HG03280 (cell line): ENCODE measurements around the gene CD247.
"Not testable (repeated sequence)": the region's sequence is repeated elsewhere in the genome, so short reads cannot be mapped to it uniquely, and the experiment has no call there.

ENCODE experiments used
- ATAC-seq: cut with Tn5 transposase; IDR thresholded peaks from one replicate; pipeline ENCODE4 v1.9.1; 2021; ENCODE audit warnings: mild to moderate bottlenecking, moderate library complexity; ENCODE audit not compliant: unreplicated experiment

The CD247 gene

DNA sequence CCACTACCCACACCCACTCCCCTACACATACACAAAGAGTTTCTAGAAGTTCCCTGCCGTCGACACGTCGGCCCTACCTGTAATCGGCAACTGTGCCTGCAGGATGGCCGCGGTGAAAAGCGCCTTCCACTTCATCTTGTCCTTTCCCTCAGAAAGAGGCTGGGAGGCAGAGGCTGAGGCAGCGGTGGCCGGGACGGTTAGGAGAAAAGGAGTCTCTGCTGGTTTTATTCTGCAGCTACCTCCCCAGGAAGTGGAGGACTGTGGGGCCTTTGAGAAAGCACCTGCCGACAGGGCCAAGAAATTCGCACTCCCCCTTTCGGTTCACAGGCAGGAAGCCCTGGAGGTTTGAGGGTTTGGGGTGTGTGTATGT lies at the start of gene CD247:
Gene CD247 (minus strand): TSS at position 199 of the 370 bp plus-strand sequence. CDS start 64 bp downstream, at position 135.
- ATAC-seq = no peak

DNA sequence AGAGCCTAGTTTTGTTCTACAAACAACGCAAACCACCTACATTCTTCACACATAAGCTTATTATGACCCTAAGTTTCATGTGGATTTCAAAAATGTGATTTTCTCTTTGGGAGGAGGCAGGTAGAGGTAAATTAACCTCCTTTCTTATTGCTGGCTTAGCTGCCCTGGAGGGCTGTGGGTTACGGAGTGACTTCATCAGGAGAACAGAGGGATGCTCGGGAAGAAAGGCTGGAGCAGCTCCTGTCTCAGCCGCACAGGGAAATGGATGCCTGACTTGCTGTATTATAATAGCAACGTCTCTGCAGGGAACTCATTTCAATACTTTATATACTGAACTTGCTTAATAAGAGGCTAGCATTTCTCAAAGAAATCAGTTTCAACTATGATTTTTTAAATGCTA lies 49.3 kb upstream of the CD247 start:
- ATAC-seq = no peak

DNA sequence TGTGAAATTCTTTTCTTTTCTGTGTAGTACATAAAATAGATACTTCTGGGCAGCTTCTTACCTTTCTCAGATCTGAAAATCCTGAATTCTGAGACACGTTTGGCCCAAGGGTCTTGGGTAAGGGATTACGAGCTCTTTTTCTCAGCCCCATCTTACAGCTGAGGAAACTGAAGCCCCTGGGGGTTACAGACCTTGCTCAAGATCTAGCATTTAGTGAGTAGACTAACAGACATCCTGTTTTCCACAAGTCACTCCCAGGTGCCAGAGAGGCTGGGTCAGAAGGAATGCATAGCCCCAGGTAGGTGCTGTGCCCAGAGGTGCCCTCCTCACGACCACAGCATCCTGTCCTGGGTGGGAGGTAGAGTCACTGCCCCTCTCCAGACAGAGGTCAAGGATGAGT lies 48.4 kb upstream of the CD247 start:
- ATAC-seq = no peak

DNA sequence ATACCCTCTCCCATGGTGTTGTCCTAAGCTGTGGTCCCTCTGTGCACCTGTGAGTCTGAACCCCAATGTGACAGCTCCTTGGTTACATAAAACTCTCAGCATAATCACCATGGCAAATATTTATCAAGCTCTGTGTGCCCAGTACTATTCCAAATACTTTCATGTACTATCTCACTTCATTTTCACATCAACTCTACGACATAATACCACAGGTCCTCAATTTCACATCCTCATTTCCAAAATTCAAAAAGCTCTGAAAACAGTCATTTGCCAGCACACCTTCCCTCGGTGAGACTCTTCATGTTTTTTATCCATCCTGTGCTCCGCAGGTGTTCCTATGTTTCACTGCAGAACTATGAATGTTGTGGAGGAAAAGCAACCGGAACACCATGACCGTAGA lies 47.6 kb upstream of the CD247 start:
- ATAC-seq = no peak

DNA sequence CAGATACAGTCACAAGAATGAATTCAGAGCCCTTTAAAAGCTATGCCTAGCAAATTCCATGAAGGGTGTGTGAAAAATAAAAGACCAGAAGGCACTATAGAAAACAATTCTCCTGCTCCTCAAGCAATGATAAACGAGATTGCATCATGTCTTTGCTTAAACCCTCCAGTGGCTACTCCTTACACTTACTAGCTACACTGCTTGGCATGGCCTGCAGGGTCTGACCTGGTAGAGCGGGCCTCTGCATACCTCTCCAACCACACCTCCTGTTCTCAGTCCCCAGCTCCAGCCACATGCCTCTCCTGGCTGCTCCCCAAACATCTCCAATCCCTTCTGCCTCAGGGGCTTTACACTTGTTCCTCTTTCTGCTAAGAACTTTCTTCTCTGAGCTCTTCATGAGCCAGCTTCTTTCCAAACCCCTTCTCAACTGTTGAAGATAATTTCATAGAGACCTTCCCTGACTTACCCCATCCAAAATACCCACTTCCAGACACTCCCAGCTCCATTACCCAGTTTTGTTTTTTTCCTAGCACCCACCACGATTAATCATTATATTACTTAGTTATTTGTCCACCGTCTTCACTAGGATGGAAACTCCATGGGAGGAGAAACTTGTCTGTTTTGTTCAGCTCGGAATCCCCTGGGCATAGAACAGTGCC lies 46.4 kb upstream of the CD247 start:
- no peak for ATAC-seq

DNA sequence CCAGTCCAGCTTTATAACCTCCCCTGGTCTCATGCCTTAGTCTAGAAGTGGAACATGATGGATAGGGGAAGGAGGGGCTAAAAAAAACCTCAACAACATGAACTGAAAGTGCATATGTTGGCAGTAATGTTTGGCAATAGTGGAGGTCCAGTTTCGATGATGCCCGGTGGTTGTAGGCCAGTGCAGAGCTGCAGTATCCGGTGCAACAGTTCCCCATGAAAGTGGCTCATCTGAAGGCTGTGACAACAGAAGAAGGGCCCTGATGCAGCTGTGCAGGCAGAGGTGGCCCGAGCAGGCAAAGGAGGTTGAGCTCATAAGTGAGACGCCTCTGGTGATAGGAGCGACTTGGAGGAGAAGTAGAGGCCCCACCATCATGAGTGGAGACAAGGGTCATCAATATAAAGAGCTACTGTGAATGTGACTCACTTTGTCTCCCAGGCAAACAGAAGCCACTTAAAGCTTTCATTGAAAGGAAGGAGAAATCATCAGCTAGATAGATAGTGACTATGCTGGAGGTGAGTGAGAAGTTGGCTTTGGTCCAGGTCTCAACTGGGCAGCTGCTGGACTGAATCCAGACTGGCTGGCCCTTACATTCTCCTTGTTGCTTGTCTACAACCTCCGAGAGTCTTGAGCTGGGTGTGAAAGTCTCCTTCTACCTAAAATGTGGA lies 45.4 kb upstream of the CD247 start:
- ATAC-seq = no peak

DNA sequence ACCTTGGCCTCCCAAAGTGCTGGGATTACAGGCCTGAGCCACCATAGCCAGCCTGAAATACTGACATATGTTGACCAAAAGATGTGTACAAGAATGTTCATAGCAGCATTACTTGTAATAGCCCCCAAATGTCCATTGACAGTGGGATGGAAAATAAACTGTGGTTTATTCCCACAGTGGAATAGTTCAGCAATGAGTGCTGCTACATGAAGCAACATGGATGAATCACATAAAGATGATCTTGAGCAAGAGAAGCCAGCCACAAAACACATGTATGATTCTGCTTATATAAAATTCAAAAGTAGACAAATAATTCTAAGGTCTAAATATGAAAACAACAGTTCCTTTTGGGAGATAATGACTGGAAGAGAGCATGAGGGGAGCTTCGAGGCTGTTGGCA lies 44.4 kb upstream of the CD247 start:
- ATAC-seq = no peak

DNA sequence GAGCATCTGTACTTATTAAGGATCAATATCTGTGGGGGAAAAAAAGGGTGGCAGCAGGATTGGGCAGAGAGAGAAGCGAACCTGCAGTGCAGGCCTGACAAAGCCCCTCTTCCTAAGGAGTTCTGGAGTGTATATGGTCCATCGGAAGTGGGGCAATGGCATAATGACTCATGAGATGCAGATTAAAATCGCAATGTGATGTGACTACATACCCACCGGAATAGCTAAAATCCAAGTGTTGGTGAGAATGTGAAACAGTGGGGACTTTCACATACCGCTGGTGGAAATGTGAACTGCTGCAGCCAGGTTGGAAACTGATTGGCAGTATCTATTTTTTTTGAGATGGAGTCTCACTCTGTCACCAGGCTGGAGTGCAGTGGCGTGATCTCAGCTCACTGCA lies 43.4 kb upstream of the CD247 start:
- ATAC-seq = no peak

DNA sequence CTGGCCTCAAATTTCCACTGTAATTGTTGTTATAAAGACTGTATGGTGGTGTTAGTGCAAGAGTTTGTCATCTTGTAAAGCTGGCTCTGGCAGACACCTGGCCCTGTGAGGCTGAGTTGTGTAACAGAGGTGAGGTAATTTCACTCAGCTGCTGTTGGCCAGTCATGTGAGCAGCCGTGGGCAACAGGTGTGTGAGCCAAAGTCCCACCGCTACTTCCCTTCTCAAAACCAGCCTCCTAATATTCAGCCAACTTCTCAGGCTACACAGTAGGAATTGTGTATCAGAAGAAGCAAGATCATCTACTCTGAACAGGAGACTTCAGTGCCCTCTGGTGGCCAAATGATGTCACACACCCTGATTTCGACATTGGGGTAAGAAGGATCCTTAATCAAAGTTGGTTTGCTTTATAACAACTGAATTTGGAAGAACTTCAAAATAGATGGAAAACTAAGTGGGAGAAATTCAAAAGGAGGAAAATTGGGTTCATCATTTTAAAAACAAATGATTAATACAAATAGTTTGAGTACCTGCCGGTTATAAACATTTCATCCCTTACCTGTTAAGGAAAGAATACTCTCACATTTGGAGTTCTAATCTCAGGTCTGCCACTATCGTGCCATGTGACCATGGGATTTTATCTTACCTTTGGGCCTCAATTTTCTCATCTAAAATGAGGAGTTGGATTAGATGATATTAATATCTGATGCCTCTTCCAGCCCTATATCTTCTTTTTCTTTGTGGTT lies 37.8 kb upstream of the CD247 start:
- ATAC-seq = no peak

DNA sequence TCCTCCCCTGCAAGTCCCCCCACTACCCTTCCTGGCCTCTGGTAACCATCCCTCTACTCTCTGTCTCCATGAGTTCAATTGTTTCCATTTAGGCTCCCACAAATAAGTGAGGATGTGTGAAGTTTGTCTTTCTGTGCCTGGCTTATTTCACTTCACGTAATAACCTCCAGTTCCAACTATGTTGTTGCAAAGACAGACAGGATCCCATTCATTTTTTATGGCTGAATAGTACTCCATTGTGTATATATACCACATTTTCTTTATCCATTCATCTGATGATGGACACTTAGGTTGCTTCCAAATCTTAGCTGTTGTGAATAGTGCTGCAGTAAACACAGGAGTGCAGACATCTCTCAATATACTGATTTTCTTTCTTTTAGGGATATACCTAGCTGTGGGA lies 36.7 kb upstream of the CD247 start:
- ATAC-seq = not testable (repeated sequence)

DNA sequence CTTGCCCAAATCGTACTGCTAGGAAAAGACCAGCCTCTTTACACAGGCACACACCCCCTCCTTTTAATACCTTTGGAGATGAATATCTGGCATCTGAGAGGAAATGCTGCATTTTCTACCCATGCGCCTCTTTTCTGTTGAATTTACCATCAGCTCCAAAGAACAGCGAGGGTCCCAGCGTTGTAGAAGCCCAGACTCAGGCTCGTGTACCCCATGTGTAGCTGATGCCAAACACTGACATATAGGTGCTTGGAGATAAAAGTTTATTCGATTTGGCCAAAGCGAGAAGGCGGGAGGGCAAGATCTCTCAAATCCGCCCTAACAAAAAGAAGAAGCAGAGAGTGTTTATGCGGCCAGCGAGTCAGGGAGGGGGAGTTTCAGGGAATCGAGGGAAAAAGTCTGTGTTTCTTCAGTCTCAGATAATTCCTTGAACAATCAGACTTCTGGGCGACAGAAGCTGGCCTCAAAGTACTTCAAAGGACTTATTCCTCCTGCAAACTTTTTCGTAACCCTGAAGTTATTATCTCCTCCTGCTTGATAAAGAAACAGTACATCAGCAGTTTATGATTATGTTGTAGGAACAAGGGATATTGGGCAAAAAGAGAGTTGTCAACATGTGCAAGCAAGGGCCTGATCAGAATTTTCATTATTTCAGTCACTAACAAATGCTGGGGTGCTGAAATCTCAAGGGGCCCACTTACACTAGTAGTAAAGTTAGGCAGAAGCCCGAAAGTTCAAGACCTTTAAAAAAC lies 35.9 kb upstream of the CD247 start:
- peak; percentile 15 for ATAC-seq

DNA sequence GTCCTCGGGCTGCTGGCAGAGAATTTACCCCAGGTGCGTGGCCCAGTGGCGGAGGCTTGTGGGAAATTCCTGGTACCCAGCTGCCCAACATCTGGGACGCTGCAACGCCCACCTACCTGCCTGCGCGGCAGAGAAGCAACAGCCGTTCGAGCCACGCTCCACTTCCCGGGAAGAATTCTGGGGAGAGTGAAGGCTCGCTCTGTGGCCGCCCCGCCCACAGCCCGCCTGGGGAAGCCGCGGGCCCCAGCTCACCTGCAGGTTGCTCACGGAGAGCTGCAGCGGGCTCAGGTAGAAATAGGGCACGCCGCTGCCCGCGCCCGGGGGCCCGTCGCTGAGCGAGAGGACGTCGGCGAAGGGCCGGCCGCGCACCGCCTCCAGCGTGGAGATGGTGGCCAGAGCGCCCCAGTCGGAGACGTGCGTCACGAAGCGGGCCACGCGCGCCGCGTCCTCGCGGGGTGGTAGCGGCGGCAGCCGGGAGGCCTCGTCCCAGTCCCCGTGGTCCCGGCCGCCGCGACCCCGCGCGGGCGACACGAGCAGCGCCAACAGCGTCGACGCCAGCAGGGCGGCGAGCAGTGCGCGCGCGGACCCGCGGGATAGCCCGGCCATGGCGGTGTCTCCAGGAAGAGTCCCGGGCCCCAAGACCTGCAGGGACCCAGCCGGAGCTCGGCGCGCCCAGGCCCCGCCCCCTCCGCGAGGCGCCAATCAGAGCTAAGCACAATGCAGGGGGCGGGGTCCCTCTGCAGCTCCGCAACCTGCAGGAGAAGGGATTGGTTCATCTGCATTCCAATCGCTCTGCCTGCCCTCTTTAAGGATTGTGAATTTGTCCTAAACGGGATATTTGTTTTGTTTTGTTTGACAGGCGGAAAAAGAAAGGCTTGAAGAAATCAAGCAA lies 35.1 kb upstream of the CD247 start, which contains the start of gene CREG1:
Gene CREG1 (minus strand): TSS at position 627 of the 892 bp plus-strand sequence.
- peak; percentile 99 for ATAC-seq

DNA sequence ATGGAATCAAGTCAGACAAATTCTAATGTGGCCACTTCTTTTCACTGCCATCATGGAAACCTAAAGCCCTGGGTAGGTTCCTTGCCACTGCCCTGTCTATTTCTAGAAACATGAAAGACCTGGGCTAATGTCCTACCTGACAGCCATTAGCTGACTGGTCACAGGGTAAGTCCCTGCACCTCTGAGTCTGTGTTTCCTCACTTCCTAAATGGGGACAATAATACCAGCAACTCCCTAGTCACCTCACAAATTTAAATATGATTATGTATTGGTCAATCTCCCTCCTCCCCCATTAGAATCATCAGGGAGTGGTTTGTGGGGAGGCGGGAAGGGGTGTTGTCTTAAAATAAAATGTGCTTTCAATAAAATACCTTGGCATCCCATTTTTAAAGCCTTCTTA lies 33.0 kb upstream of the CD247 start:
- no peak for ATAC-seq

DNA sequence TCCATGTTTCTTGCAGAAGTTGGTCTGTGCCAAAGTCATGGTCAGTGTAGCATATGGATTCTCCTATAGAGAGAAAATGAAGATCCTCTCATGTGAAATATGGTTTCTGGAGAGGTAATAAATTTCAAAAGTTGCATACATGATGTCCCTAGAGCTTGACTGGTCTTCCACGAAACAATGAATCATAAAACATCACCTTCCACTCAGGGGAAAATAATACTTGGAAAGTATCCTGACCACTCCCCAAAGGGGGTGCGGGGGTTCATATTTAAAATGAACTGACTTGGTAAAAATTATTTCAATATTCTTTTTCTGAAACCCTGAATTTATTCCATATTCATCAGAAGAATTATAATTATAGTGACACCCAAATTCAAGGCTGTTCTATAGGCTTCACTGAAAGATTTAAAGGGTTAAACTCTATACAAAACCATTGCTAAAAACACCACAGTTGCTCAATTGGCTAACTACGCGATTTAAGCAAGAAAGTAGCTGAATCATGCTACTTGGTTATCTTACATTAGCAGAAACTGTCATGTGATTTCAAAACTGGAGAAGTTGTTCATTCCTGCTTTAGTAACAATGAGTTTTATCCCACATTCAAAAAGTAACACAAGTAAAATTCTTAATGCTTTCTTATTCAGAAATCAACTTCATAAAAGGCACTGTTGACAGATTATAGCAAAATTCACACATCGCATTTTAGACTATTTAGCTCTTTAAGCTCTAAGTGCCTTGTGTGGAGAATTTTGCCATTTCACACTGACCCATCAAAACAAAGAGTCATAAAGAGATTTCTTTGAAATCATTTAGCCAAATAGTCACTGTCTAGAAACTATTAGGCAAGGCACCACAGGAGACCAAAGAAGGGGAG lies 30.0 kb upstream of the CD247 start:
- no peak for ATAC-seq

DNA sequence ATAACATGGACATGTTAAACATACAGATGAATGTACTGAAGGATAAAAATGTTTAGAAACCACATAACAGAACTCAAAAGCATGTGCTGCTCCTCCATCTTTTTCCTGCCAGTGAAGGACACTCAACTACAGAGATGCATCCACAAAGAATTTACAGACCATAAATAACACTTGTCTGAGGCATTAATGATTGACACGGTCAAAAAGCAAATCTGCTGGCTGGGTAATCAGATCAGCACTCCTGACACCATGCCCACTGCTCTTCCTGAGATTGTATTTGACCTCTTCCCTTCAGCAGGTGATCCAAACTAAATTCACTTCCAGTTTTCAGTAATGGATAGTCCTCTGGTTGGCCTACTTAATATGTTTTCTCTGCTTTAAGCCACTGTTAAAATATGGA lies 28.6 kb upstream of the CD247 start:
- ATAC-seq = no peak

DNA sequence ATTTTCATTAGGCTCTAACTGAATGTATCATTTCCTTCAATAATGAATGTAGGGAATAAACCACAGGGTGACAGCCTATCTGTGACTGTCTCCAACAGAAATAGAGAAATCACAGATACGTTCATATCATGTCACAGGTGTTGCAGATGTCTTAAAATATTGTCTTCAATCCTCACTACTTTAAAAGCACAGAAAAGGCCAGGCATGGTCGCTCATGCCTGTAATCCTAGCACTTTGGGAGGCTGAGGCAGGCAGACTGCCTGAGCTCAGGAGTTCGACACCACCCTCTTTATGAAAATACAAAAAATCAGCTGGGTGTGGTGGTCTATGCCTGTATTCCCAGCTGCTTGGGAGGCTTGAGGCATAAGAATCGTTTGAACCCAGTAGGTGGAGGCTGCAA lies 27.0 kb upstream of the CD247 start:
- no peak for ATAC-seq

DNA sequence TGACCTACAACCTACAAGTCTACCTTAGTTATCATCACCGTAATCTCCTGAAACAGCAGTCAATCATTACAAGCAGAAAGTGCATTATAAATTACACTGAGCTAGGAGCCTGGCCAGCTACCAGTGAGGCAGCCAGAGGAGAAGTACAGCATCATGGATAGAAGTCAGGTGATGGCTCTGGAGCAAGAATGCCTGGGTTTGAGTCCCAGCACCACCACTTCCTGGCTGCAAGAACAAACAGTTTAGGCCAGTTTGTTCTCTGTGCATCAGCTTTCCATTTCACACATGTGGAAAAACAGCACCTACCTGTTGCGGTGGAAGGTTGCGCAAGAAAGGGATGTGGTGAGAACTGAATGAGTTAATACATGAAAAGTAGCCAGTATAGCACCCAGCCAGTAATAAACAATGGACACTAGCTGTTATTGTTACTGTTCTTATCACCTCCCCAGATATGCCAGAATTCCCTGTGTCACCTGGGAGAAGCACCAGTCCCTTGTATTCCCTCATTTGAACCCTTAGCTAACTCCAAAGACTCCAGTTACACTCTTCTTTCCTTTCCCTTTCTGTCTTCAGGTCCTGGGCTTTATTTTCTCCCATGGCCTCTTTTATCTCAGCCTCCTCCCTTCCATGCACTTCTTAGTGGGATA lies 26.2 kb upstream of the CD247 start:
- no peak for ATAC-seq

DNA sequence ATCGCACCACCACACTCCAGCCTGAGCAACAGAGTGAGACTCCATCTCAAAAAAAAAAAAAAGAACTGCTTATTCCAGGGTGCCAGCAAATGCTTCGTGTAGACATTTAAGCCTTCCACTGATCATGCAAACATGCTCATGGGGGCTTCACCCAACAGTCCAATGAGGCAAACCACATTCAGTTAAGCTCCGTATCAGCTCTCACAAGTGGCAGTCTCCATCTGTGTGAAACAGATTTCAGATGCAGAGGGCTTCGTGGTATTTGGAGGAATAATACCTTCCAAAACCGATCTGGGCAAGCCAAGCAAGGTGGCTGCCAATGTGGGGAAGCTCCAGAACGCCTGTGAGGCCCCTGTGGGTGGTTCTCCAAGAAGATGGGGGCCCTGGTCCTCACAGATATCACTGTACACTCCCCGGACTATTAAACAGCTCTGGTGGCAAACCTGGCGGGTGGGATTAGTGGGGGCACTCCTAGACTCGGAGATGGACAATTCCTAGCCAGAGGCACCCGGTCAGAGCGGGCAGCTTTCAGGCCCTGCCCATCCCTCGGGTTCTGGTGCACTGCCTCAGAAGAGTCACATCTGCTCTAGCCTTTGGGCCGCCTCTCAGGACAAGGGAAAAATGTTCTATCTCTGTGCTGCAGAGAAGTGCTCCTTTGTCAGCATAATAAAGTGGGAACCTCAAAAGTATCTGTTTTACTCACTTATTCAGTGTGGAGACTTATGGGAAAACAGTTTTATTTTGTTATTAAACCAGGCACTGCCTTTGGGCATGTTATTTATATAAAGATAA lies 25.1 kb upstream of the CD247 start:
- no peak for ATAC-seq
